ENCODE data around the gene DNALI1. TPM values are rescaled to one million over a fixed set of nuclear protein-coding genes. Genes with fewer than 3 reads are reported as not detected.

Gene DNALI1
- total RNA-seq (2021; fragmentation: NEBNext Ultra II Directional; extraction: Animal tissue kit (Norgen Biotek cat#: 25700)): 1 to 10 TPM; 1.3 to 2.4 (median 1.9) TPM
- long read RNA-seq, partial matches to known transcripts: 0 of 4 reads
- long read RNA-seq, other reads (novel, unspliced or antisense): 0 of 4 reads

DNA sequence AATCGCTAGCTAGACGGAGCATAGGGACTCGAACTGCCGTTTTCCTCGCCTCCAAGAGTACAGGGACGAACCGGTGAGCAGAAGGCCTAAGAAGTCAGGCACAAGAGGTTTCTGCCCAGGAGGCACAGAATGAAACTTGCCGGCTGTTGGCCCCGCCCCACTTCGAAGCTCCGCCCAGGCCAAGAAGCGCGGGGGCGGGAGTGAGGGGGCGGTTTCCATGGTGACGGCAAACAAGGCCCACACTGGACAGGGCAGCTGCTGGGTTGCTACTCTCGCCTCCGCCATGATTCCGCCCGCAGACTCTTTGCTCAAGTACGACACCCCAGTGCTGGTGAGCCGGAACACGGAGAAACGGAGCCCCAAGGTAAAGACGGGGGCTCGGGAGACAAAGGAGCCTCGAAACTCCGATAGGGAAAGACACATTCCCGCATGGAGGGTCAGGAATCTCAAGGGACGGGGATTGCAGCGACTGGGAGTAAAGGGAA lies at the start of gene DNALI1:
DNALI1 (plus strand) TSS at position 229 of the 485 bp plus-strand sequence; CDS start at position 284, 55 bp downstream.
- Mint-ChIP-seq H3K9me3 (peaks cover 4% of the 10 kb centered on the region; the same call in 1 of the 2 replicates), H3K27me3 (ENCODE audit: insufficient read depth) (peaks cover 4% of the 10 kb centered on the region; the same call in 1 of the 2 replicates), H3K36me3 (ENCODE audit: low read depth) (peaks cover 24% of the 10 kb centered on the region), H3K27ac (peak within 1 kb of the TSS; percentile 88), H3K4me1 (ENCODE audit: low read depth) (peaks cover 31% of the 10 kb centered on the region), H3K4me3 (peak within 1 kb of the TSS; percentile 79)
- TF ChIP-seq, protein P1, sequence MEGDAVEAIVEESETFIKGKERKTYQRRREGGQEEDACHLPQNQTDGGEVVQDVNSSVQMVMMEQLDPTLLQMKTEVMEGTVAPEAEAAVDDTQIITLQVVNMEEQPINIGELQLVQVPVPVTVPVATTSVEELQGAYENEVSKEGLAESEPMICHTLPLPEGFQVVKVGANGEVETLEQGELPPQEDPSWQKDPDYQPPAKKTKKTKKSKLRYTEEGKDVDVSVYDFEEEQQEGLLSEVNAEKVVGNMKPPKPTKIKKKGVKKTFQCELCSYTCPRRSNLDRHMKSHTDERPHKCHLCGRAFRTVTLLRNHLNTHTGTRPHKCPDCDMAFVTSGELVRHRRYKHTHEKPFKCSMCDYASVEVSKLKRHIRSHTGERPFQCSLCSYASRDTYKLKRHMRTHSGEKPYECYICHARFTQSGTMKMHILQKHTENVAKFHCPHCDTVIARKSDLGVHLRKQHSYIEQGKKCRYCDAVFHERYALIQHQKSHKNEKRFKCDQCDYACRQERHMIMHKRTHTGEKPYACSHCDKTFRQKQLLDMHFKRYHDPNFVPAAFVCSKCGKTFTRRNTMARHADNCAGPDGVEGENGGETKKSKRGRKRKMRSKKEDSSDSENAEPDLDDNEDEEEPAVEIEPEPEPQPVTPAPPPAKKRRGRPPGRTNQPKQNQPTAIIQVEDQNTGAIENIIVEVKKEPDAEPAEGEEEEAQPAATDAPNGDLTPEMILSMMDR (IDR thresholded peaks at IDR 0.05): no peak
- DNase-seq: peak; percentile 75

DNA sequence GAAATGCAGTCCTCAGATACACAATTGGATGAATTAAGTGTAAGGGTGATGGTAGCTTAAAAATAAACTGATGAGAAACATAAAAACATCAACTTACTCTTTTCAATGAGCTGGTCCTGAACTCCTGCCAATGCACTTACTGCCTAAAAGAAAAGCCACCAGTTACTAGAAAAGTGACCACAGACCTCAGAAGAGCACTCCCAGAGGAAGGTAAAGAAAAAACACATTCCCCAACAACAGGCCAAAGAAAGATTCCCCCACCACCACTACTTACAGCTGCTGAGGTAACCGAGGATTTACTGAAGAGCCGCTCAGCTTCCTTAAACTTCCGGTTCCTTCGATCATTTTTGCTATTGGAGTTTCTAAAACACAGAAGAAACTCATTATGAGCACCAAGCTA lies 47.6 kb upstream of the DNALI1 start:
- DNase-seq: peak; percentile 41
- H3K27me3 Mint-ChIP-seq (ENCODE audit: insufficient read depth): no peaks in the 10 kb centered on the region
- peaks cover 38% of the 10 kb centered on the region for H3K36me3 Mint-ChIP-seq (ENCODE audit: low read depth)
- TF ChIP-seq, protein P1 (IDR thresholded peaks at IDR 0.05): peak; percentile 35
- no peak overlapping the region for H3K4me3 Mint-ChIP-seq
- no peak overlapping the region for H3K27ac Mint-ChIP-seq
- no peaks in the 10 kb centered on the region for H3K9me3 Mint-ChIP-seq
- H3K4me1 Mint-ChIP-seq (ENCODE audit: low read depth): peaks cover 22% of the 10 kb centered on the region

DNA sequence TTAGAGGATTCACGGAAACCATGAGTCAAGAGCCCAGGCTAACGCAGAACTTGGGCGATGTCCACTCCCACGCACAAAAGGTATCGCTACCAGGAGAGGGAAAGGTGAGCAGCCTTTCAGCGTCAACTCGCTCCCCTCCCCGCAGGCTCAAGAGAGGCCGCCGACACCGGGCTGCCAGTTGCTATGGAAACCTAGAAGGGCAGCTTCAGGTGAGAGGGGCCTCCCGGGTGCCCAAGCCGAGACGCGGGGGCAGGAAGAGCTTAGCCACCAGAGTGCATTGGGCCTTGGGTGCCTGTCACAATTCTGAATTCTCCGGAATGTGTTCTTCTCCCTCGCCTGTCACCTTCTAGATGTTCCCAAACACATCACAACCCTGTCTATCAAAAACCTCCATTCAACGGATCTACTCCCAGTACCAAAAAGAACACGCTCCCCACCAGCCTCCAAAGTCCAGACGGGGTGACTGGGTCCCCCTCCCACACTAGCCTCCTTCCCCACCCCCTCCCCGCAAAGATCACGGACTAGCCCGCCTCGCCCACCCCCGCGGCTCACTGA lies 42.9 kb upstream of the DNALI1 start:
- TF ChIP-seq, protein P1 (IDR thresholded peaks at IDR 0.05): no peak
- peak overlapping the region; percentile 97 for H3K4me3 Mint-ChIP-seq
- peaks cover 32% of the 10 kb centered on the region for H3K4me1 Mint-ChIP-seq (ENCODE audit: low read depth)
- peak; percentile 1 for DNase-seq
- H3K27ac Mint-ChIP-seq: peak overlapping the region; percentile 85
- no peaks in the 10 kb centered on the region for H3K9me3 Mint-ChIP-seq
- no peaks in the 10 kb centered on the region; the same call in none of the 2 replicates for H3K27me3 Mint-ChIP-seq (ENCODE audit: insufficient read depth)
- peaks cover 20% of the 10 kb centered on the region; the same call in 1 of the 2 replicates for H3K36me3 Mint-ChIP-seq (ENCODE audit: low read depth)

GRCh38 chr1:37514350-37515184 lies 42.2 kb upstream of the DNALI1 start, which contains the start of gene MEAF6:
Gene MEAF6 (minus strand): TSS chr1:37514766. CDS start chr1:37514746, 20 bp downstream.
- TF ChIP-seq, protein P1 (IDR thresholded peaks at IDR 0.05): peak; percentile 92
- peak; percentile 54 for DNase-seq
- Mint-ChIP-seq H3K36me3 (ENCODE audit: low read depth) (peaks cover 14% of the 10 kb centered on the region; the same call in 1 of the 2 replicates), H3K4me1 (ENCODE audit: low read depth) (peaks cover 26% of the 10 kb centered on the region), H3K9me3 (no peaks in the 10 kb centered on the region), H3K27me3 (ENCODE audit: insufficient read depth) (no peaks in the 10 kb centered on the region; the same call in none of the 2 replicates), H3K27ac (peak within 1 kb of the TSS; percentile 96), H3K4me3 (peak within 1 kb of the TSS; percentile 97)

GRCh38 chr1:37515185-37516034 lies 41.3 kb upstream of the DNALI1 start:
- H3K27ac Mint-ChIP-seq: peak overlapping the region; percentile 96
- no peaks in the 10 kb centered on the region; the same call in none of the 2 replicates for H3K27me3 Mint-ChIP-seq (ENCODE audit: insufficient read depth)
- peak overlapping the region; percentile 94 for H3K4me3 Mint-ChIP-seq
- no peak for DNase-seq
- peaks cover 14% of the 10 kb centered on the region; the same call in 1 of the 2 replicates for H3K36me3 Mint-ChIP-seq (ENCODE audit: low read depth)
- H3K4me1 Mint-ChIP-seq (ENCODE audit: low read depth): peaks cover 26% of the 10 kb centered on the region
- TF ChIP-seq, protein P1 (IDR thresholded peaks at IDR 0.05): no peak
- H3K9me3 Mint-ChIP-seq: no peaks in the 10 kb centered on the region
